GM18507 (cell line): ENCODE measurements around the gene FAM9C.

Source experiments
- DNase-seq: peaks from one replicate; pipeline ENCODE4 v3.0.0; 2011; ENCODE audit warnings: low read depth; ENCODE audit not compliant: insufficient read length; ENCODE audit errors: extremely low spot score
- FAIRE-seq: peaks from 2 replicates; lab custom pipeline; 2011; peaks lifted over from hg19 to GRCh38; lab: Jason Lieb, UNC

Gene FAM9C

GRCh38 chrX:12988797-12989196 lies 55.6 kb downstream of the FAM9C start:
- DNase-seq (no peak), FAIRE-seq (no peak)

GRCh38 chrX:12987900-12988594 lies 56.4 kb downstream of the FAM9C start:
- FAIRE-seq = no peak

GRCh38 chrX:12987340-12987739 lies 57.1 kb downstream of the FAM9C start:
- FAIRE-seq = no peak
- no peak for DNase-seq

More at GRCh38 chrX:12987900-12988594, 56.4 kb downstream of the FAM9C start:
- no peak for DNase-seq

- DNase-seq (no peak), FAIRE-seq (no peak)
These were observed 57.5 kb downstream of the FAM9C start for GRCh38 chrX:12986886-12987285.

GRCh38 chrX:12986164-12986779 lies 58.1 kb downstream of the FAM9C start:
- DNase-seq (no peak), FAIRE-seq (peak; percentile 75)
